HG03060 (cell line): ENCODE results near the gene KCP.

Experiments used
- ATAC-seq: cut with Tn5 transposase; IDR thresholded peaks from one replicate; pipeline ENCODE4 v1.9.1; 2021; ENCODE audit warnings: low read depth, moderate number of reproducible peaks; ENCODE audit not compliant: unreplicated experiment

KCP gene

DNA sequence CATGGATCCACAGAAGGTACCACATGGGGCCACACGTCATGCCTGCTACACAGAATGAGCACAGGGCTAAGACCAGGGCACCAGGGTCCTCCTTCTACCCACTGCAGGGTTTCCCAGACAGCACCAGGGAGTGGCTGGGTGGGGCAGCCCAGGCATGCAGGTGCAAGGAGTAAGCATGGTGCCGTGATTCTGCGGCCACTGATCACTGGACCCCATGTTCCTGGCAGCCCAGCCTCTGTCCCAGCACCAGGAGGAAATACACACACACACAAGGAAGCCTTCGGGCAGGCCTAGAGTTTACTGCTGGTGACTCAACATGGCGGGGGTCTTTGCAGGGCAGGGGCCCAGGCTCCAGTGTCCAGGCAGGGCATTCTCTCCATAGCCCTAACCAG lies 33.9 kb downstream of the KCP start:
- no peak for ATAC-seq

GRCh38 chr7:128876127-128876526 lies 34.4 kb downstream of the KCP start:
- ATAC-seq = no peak

GRCh38 chr7:128875523-128875948 lies 35.0 kb downstream of the KCP start:
- no peak for ATAC-seq

- no peak for ATAC-seq
Observed at GRCh38 chr7:128874140-128875031, 36.1 kb downstream of the KCP start.

GRCh38 chr7:128873234-128873633 lies 37.3 kb downstream of the KCP start:
- no peak for ATAC-seq

GRCh38 chr7:128872394-128872824 lies 38.1 kb downstream of the KCP start:
- no peak for ATAC-seq

DNA sequence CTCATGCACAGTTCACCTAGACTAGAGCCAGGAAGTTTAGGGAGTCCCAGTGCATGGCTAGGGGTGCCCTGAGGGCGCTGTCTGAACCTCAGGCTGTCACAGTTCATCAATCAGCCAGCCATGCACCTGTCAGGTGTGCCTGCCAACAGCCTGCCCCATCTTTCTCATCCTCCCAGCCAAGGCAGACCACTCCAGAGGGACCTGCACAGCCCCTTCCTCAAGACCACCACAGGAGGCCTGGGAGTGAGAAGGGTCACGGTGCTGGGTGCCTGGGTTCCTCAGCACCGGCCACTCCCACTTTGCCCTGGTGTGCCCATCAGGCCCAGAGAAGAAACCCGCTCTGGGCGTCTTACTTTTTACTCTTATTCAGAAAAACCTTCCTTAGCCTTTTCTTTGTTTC lies 39.5 kb downstream of the KCP start:
- ATAC-seq = no peak

DNA sequence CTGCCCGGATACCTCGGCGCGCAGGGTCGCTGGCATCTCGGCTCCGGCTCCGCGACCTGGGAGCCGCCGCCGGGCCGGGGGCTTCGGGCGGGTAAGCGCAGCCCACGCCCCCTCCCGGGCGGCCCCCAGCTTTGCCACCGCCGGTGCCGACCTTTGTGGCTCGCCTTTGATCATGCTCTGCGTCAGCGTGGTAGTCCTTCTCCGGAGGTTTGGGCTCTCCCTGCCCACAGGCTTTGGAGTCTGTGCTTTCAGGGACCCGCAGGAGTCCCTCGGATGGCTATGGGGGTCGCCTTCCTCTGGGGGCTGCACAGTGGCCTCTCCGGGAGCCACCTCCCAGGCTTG lies 40.6 kb downstream of the KCP start:
- no peak for ATAC-seq

GRCh38 chr7:128869138-128869943 lies 41.2 kb downstream of the KCP start:
- no peak for ATAC-seq

DNA sequence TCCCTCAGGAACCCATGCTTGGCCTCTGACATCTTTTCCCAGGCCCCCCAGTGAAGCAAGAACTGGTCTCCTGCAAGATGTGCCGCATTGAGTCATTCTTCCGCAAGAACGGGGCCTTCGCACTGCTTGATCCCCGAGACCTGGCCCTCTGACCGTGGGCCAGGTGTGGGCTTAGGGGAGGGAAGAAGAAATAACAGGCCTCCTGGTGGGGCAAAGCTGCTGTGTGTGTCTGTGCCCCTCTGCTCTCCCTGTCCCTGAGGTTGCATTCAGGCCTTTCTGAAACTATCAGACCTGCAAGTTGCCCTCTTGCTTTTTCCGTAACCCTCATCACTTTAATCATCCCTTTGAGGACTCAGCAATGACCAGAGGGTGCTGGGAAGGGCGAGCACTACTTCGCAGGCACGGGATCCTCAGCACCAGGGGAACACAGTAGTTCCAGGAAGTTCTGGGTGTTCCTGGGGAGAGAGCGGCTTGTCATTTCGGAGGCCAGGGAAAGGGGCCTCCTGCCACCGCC lies 41.8 kb downstream of the KCP start:
- no peak for ATAC-seq

DNA sequence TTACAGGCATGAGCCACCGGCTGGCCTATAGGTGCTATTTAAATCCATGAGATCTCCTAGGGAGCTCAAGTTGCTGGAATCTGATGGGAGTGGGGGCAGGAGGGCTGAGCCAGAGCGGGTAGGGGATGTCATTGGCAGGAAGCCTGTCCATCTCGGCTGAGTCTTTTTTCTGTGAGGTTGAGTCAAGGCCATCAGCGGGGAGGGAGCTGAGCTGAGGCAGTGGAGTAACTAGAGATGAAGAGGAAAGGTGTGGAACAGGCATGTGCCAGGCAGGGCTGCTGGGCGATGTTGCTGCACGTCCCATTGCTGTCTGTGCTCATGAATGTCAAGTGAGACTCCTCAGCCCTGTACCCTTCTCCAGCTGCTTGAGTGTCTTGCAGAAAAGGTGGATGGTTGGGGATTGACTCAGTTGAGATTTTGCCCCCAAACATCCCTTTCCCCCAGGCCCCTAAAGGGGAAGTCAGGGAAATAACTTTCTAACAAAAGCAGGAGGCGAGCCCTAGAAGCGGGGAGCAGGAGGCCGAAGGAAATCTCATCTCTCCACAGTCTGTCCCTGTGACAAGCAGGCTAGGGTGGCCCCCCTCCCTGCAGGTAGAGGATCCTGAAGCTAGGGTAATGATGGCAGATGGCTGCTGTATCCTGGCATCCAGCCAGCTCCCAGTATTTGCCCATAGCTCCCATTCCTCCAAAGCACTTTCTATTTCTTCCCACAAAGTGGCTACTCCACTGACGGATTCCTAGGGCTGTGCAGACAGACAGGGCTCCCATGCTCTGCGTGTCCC lies 42.5 kb downstream of the KCP start:
- ATAC-seq = no peak

DNA sequence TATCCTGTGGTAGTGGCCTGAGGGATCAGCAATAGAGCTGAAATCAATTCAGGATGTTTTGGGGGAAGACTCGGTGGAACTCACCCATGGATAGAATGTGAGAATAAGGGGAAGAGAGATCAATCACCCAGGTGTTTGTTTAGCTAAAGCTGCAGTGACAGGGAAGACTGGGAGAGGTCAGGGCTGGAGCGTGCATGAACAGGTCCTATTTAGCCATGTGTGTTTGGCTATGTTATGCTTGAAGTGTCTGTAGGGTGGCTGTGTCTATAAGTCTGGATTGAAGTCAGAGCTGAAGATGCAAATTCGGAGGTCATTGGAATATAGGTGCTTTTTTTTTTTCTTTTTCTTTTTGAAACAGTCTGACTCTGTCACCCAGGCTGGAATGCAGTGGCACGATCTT lies 43.3 kb downstream of the KCP start:
- ATAC-seq = no peak

DNA sequence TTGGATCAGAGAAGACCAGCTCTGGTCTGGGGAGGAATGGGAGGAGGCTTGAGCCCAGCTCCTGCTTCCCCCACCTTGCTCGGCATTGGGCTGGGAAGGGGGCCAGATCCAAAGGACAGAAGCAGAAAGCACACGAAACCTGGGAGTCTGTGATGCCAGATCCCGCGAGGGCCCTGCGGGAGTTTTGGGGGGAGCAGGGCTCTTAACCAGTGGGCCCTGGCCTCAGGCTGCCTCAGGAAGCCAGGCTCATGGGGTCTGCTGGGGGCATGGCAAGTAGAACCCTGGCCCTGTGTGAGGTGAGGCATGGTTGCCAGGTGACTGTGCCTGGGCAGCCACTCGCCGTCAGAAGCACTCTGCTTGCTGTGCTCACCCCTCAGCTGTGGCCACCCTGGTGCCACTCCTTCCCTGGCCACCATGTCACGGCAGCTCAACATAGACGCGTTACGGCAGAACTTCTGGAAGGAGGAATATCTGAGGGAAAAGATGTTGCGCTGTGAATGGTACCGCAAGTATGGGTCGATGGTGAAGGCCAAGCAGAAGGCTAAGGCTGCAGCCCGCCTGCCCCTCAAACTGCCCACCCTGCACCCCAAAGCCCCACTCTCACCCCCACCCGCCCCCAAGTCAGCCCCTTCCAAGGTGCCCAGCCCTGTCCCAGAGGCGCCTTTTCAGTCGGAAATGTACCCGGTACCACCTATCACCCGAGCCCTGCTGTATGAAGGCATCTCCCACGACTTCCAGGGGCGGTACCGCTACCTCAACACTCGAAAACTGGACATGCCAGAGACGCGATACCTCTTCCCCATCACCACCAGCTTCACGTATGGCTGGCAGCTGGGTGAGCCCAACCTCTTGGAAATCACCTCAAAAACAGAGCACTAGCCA lies 44.3 kb downstream of the KCP start:
- no peak for ATAC-seq

DNA sequence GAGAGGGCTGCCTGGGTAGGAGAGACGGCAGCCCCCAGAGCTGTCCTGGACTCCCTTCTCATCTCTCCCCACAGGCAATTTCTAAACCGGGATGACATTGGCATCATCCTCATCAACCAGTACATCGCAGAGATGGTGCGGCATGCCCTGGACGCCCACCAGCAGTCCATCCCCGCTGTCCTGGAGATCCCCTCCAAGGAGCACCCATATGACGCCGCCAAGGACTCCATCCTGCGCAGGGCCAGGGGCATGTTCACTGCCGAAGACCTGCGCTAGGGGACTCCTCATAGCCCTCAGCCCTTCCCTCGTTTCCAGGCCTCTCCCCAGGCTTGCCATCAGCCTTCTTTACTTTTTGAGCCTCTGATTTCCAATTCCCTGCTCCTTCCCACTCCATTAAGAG lies 45.2 kb downstream of the KCP start:
- ATAC-seq = no peak

GRCh38 chr7:128863433-128863989 lies 47.0 kb downstream of the KCP start:
- peak; percentile 8 for ATAC-seq

DNA sequence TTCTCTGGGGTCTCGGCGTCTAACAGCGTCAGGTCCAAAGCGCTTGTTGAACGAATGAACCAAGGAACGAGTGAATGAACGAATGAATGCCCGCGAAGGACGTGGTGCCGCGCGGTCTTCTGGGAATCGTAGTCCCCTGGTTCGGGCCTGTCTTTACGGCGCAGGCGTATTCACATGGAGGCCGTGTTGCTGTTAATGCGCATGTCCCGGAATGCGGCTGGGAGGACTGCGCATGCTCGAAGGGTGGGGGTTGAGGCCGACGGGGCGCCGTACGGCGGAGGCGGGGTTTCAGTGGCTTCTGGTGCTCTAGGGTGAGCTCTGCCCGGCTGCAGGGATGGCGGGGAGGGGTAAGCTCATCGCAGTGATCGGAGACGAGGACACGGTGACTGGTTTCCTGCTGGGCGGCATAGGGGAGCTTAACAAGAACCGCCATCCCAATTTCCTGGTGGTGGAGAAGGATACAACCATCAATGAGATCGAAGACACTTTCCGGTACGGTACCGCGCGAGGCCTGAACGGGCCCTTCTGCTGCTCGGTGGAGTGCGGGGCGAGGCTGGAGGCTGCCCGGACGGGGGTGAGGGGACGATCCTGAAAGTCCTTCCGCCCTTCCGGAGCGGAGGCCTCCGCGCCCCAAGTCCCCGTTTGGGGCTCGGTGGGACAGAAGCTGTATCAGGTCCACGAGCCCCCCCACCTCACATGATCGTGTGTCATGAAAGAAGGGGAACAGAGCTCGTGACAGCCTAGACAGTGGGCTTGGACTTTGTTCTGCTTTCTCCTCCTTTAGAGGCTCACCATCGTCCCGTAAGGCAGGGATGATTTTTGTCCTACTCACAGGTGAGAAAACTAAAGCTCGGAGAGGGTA lies 47.7 kb downstream of the KCP start, which contains the start of gene ATP6V1F:
Gene ATP6V1F (plus strand): TSS at position 286 of the 862 bp plus-strand sequence. CDS start 49 bp downstream, at position 335.
- peak; percentile 81 for ATAC-seq

- no peak for ATAC-seq
Observed at GRCh38 chr7:128861957-128862570, 48.4 kb downstream of the KCP start.
